Measurements from ENCODE around the gene NECAB3. TPM values are rescaled to one million over a fixed set of nuclear protein-coding genes. Genes with fewer than 3 reads are reported as not detected.

NECAB3 gene
- total RNA-seq, 2 experiments from 2014 or later, result 62.4 to 79.4 TPM

DNA sequence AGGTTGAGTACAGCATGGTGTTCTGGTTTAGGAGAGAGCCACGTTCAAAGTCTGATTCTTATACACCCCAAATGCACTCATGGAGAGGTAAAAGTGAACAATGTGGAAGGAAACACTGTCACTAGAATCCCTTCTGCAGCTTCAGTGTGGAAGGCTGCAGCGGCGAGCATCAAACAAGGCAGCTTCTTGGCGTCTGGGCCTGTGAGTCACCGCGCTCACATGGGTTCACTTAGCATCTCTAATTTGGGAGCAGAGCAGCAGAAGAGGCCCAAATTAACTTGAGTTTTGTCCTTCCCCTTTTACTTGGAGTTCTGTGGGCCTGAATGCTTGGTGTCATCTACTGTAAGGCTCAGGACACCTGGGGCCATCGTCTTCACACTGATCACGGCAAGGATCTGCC is 22.9 kb upstream of the NECAB3 start:
- ChIA-PET POLR2A (no interaction called here), CTCF (ENCODE audit: unreplicated experiment) (no interaction called here)
- intact Hi-C loops (cut with micrococcal nuclease; ENCODE audit: unreplicated experiment), result no loop called here
- H3K9me3 ChIP-seq (ENCODE audit: low read length), result no peaks in the 10 kb centered on the region
- no peak overlapping the region for H3K4me3 ChIP-seq (ENCODE audit: low read depth, low read length, poor library complexity, severe bottlenecking)
- TF ChIP-seq, protein P1, sequence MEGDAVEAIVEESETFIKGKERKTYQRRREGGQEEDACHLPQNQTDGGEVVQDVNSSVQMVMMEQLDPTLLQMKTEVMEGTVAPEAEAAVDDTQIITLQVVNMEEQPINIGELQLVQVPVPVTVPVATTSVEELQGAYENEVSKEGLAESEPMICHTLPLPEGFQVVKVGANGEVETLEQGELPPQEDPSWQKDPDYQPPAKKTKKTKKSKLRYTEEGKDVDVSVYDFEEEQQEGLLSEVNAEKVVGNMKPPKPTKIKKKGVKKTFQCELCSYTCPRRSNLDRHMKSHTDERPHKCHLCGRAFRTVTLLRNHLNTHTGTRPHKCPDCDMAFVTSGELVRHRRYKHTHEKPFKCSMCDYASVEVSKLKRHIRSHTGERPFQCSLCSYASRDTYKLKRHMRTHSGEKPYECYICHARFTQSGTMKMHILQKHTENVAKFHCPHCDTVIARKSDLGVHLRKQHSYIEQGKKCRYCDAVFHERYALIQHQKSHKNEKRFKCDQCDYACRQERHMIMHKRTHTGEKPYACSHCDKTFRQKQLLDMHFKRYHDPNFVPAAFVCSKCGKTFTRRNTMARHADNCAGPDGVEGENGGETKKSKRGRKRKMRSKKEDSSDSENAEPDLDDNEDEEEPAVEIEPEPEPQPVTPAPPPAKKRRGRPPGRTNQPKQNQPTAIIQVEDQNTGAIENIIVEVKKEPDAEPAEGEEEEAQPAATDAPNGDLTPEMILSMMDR (conservative IDR thresholded peaks at IDR 0.05; ENCODE audit: low read length), result no peak
- TF ChIP-seq EZH2phosphoT487 (IDR thresholded peaks at IDR 0.05; ENCODE audit: borderline replicate concordance, low read depth, low read length), result no peak
- no TSS peak for BruUV-seq (replicated peaks)
- H3K79me2 ChIP-seq (ENCODE audit: insufficient read depth, low read depth, low read length), result no peaks in the 10 kb centered on the region
- H3K9me2 ChIP-seq (ENCODE audit: insufficient read depth, low read length), result no peaks in the 10 kb centered on the region
- no peak overlapping the region for H2AFZ ChIP-seq (ENCODE audit: low read length)
- H4K20me1 ChIP-seq (ENCODE audit: insufficient read depth, low read length), result no peaks in the 10 kb centered on the region
- DNase-seq (ENCODE audit: low spot score), result no peak
- peaks cover 10% of the 10 kb centered on the region for H3K4me1 ChIP-seq (ENCODE audit: insufficient read depth, low read length, poor library complexity, severe bottlenecking)
- no peaks in the 10 kb centered on the region for H3K36me3 ChIP-seq (ENCODE audit: insufficient read depth, low read length)
- no peak overlapping the region for H3K27ac ChIP-seq (ENCODE audit: low read depth, low read length, poor library complexity, severe bottlenecking)
- no peak overlapping the region for H3K4me2 ChIP-seq (ENCODE audit: low read length)

GRCh38 chr20:33696448-33696847 is 22.2 kb upstream of the NECAB3 start:
- intact Hi-C loops (cut with micrococcal nuclease; ENCODE audit: unreplicated experiment), result no loop called here

GRCh38 chr20:33694639-33695012 is 20.4 kb upstream of the NECAB3 start:
- Histone ChIP-seq H4K20me1 (ENCODE audit: insufficient read depth, low read length) (no peaks in the 10 kb centered on the region), H3K9me2 (ENCODE audit: insufficient read depth, low read length) (no peaks in the 10 kb centered on the region), H3K4me2 (ENCODE audit: low read length) (no peak overlapping the region), H2AFZ (ENCODE audit: low read length) (no peak overlapping the region), H3K27ac (ENCODE audit: low read depth, low read length, poor library complexity, severe bottlenecking) (no peak overlapping the region), H3K9me3 (ENCODE audit: low read length) (no peaks in the 10 kb centered on the region), H3K4me1 (ENCODE audit: insufficient read depth, low read length, poor library complexity, severe bottlenecking) (peaks cover 19% of the 10 kb centered on the region), H3K79me2 (ENCODE audit: insufficient read depth, low read depth, low read length) (no peaks in the 10 kb centered on the region), H3K4me3 (ENCODE audit: low read depth, low read length, poor library complexity, severe bottlenecking) (no peak overlapping the region), H3K36me3 (ENCODE audit: insufficient read depth, low read length) (no peaks in the 10 kb centered on the region)
- CTCF ChIA-PET (ENCODE audit: unreplicated experiment), result no interaction called here
- POLR2A ChIA-PET, result no interaction called here
- BruUV-seq (replicated peaks), result no TSS peak
- intact Hi-C loops (cut with micrococcal nuclease; ENCODE audit: unreplicated experiment), result no loop called here
- TF ChIP-seq EZH2phosphoT487 (IDR thresholded peaks at IDR 0.05; ENCODE audit: borderline replicate concordance, low read depth, low read length), result no peak
- TF ChIP-seq, protein P1 (conservative IDR thresholded peaks at IDR 0.05; ENCODE audit: low read length), result no peak
- DNase-seq (ENCODE audit: low spot score), result no peak

More at GRCh38 chr20:33696448-33696847, 22.2 kb upstream of the NECAB3 start:
- ChIA-PET POLR2A (no interaction called here), CTCF (ENCODE audit: unreplicated experiment) (no interaction called here)
- Histone ChIP-seq H3K9me3 (ENCODE audit: low read length) (no peaks in the 10 kb centered on the region), H3K79me2 (ENCODE audit: insufficient read depth, low read depth, low read length) (no peaks in the 10 kb centered on the region), H3K9me2 (ENCODE audit: insufficient read depth, low read length) (no peaks in the 10 kb centered on the region), H2AFZ (ENCODE audit: low read length) (no peak overlapping the region), H3K4me2 (ENCODE audit: low read length) (no peak overlapping the region), H3K27ac (ENCODE audit: low read depth, low read length, poor library complexity, severe bottlenecking) (no peak overlapping the region), H3K4me3 (ENCODE audit: low read depth, low read length, poor library complexity, severe bottlenecking) (no peak overlapping the region), H3K36me3 (ENCODE audit: insufficient read depth, low read length) (no peaks in the 10 kb centered on the region), H4K20me1 (ENCODE audit: insufficient read depth, low read length) (no peaks in the 10 kb centered on the region), H3K4me1 (ENCODE audit: insufficient read depth, low read length, poor library complexity, severe bottlenecking) (peaks cover 10% of the 10 kb centered on the region)
- DNase-seq (ENCODE audit: low spot score), result no peak
- TF ChIP-seq EZH2phosphoT487 (IDR thresholded peaks at IDR 0.05; ENCODE audit: borderline replicate concordance, low read depth, low read length), result no peak
- TF ChIP-seq, protein P1 (conservative IDR thresholded peaks at IDR 0.05; ENCODE audit: low read length), result no peak
- no TSS peak for BruUV-seq (replicated peaks)
